Fibroblast of lung (primary cell): ENCODE data around the gene COQ3. TPM values are rescaled to one million over a fixed set of nuclear protein-coding genes. Genes with fewer than 3 reads are reported as not detected.
A peak's percentile ranks its signal among the peaks of the same experiment; 100 is the strongest.

Experiments
- DNase-seq, 2 donors: peaks; one replicate each; pipeline versions ENCODE4 v3.0.0 to v3.0.0-alpha.2; 2010; ENCODE audit warnings: low read depth in 2 of 2
- H2AFZ ChIP-seq: 2 replicates; pipeline ENCODE4 v1.5.1; 2012; ENCODE audit warnings: low read length, control low read depth, inconsistent platforms
- H3K27ac ChIP-seq: 2 replicates; pipeline ENCODE4 v1.5.1; 2011; ENCODE audit warnings: low read length, control low read depth; ENCODE audit not compliant: insufficient read depth
- H3K27me3 ChIP-seq: 2 replicates; pipeline ENCODE4 v1.5.1; 2011; ENCODE audit warnings: mild to moderate bottlenecking, low read length; ENCODE audit not compliant: control insufficient read depth, insufficient read depth
- H3K36me3 ChIP-seq: 2 replicates; pipeline ENCODE4 v1.5.1; 2011; ENCODE audit warnings: low read length; ENCODE audit not compliant: control insufficient read depth, insufficient read depth
- H3K4me1 ChIP-seq: 2 replicates; pipeline ENCODE4 v1.5.1; 2011; ENCODE audit warnings: low read length; ENCODE audit not compliant: control insufficient read depth, insufficient read depth; ENCODE audit errors: extremely low read depth
- H3K4me2 ChIP-seq: 2 replicates; pipeline ENCODE4 v1.5.1; 2011; ENCODE audit warnings: low read length, control low read depth; ENCODE audit not compliant: insufficient read depth; ENCODE audit errors: extremely low read depth
- H3K4me3 ChIP-seq, 4 experiments: fragments of 200-600 bp in 1 of 4; sonication (generic) in 1 of 4; replicated peaks in 1 of 4; 2 replicates each; pipeline ENCODE4 v1.5.1; 2011 to 2016; ENCODE audit warnings: low read length in 4 of 4, low read depth in 3 of 4, mild to moderate bottlenecking in 3 of 4, control low read depth in 2 of 4, inconsistent platforms in 1 of 4, mixed read lengths in 1 of 4; ENCODE audit not compliant: insufficient read depth in 1 of 4; ENCODE audit errors: control extremely low read depth in 1 of 4
- H3K79me2 ChIP-seq: 2 replicates; pipeline ENCODE4 v1.5.1; 2012; ENCODE audit warnings: mild to moderate bottlenecking, low read length, inconsistent platforms; ENCODE audit not compliant: control insufficient read depth, insufficient read depth
- H3K9ac ChIP-seq: 2 replicates; pipeline ENCODE4 v1.5.1; 2011; ENCODE audit warnings: mild to moderate bottlenecking, low read length, control low read depth; ENCODE audit not compliant: insufficient read depth
- H3K9me3 ChIP-seq: 2 replicates; pipeline ENCODE4 v1.5.1; 2012; ENCODE audit warnings: low read depth, low read length; ENCODE audit not compliant: control insufficient read depth, insufficient read depth
- H4K20me1 ChIP-seq: 2 replicates; pipeline ENCODE4 v1.5.1; 2011; ENCODE audit warnings: low read length; ENCODE audit not compliant: control insufficient read depth, insufficient read depth; ENCODE audit errors: extremely low read depth
- EZH2 ChIP-seq: IDR thresholded peaks from 2 replicates; pipeline ENCODE4 v1.5.1; 2012; ENCODE audit warnings: low read length, control low read depth, mild to moderate bottlenecking; ENCODE audit errors: missing control alignments
- polyA plus RNA-seq, 2 donors: library from polyadenylated mRNA; depleted of rRNA in 1 of 2; stranded (reverse) in 1 of 2; unstranded in 1 of 2; fragments of >200 nt; gene quantifications; 2 replicates each; pipeline ENCODE4 v1.2.1, GENCODE V29; 2011 to 2012; ENCODE audit warnings: missing spikeins in 1 of 2
- total RNA-seq: library from RNA; depleted of rRNA; stranded (reverse); fragments of >200 nt; gene quantifications from 2 replicates; pipeline ENCODE4 v1.2.1, GENCODE V29; 2014
- TF ChIP-seq, protein P1 (sequence below), 2 donors: IDR thresholded peaks in 1 of 2; conservative IDR thresholded peaks in 1 of 2; 1 replicate in 1 of 2; 2 replicates in 1 of 2; pipeline ENCODE4 v1.5.1; 2011 to 2012; ENCODE audit warnings: low read length in 2 of 2, control low read depth in 1 of 2, inconsistent platforms in 1 of 2, low read depth in 1 of 2, mild to moderate bottlenecking in 1 of 2

Gene COQ3
- total and polyA plus RNA-seq, 2 donors (not counting 1 experiment from before 2014, with no cell fraction given), result 5.3 to 13.3 TPM

DNA sequence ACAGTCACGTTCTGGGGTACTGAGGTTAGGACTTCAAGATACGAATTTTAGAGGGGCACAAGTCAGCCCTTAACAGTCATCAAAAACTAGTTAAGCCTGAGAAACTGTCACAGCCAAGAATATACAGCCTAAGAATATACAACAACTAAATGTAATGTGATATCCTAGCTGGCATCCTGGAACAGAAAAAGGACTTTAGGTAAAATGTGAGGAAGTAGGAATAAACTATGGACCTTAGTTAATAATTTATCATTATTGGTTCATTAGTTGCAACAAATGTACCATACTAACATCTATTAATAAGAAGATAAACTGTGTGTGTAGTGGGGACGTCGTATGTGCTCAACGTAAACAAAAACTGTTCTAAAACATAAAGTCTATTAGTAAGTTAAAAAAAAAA lies 30.0 kb upstream of the COQ3 start:
- peak overlapping the region; percentile 100 for H3K27ac ChIP-seq
- H3K4me2 ChIP-seq, result peak overlapping the region; percentile 87
- DNase-seq, result no peak
- no peaks in the 10 kb centered on the region for H4K20me1 ChIP-seq
- H3K27me3 ChIP-seq, result no peaks in the 10 kb centered on the region
- H3K79me2 ChIP-seq, result peaks cover 68% of the 10 kb centered on the region
- TF ChIP-seq, protein P1, sequence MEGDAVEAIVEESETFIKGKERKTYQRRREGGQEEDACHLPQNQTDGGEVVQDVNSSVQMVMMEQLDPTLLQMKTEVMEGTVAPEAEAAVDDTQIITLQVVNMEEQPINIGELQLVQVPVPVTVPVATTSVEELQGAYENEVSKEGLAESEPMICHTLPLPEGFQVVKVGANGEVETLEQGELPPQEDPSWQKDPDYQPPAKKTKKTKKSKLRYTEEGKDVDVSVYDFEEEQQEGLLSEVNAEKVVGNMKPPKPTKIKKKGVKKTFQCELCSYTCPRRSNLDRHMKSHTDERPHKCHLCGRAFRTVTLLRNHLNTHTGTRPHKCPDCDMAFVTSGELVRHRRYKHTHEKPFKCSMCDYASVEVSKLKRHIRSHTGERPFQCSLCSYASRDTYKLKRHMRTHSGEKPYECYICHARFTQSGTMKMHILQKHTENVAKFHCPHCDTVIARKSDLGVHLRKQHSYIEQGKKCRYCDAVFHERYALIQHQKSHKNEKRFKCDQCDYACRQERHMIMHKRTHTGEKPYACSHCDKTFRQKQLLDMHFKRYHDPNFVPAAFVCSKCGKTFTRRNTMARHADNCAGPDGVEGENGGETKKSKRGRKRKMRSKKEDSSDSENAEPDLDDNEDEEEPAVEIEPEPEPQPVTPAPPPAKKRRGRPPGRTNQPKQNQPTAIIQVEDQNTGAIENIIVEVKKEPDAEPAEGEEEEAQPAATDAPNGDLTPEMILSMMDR (conservative IDR thresholded peaks at IDR 0.05 in 1 of 2, IDR thresholded peaks at IDR 0.05 in 1 of 2; ENCODE audit: low read depth in 1 of 2, low read length in 2 of 2), result no peak
- no peak for TF ChIP-seq EZH2
- peaks cover 6% of the 10 kb centered on the region for H3K4me1 ChIP-seq
- H3K9me3 ChIP-seq, result no peaks in the 10 kb centered on the region
- no peak overlapping the region for H3K9ac ChIP-seq
- no peaks in the 10 kb centered on the region for H3K36me3 ChIP-seq
- H3K4me3 ChIP-seq, result peak overlapping the region; percentile 68 to 99 (median 83)
- H2AFZ ChIP-seq, result no peak overlapping the region

DNA sequence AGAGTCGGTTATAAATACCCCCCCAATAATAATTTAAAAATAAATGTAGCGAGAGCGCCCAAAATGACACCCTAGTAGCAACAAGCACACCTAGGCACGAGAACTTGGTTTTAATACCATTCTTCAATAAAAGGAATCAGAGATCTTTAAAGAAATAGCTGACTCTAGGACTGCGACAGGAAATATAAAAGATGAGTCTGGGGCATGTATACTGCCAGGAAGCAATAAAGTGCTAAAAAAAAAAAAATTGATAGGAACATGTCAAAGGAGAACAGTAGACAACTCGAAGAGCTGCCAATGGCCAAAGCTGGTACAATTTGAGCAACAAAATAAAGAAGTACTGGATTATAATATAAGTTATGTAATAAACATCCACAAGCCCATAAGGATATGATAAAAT lies 28.9 kb upstream of the COQ3 start:
- Histone ChIP-seq H3K36me3 (no peaks in the 10 kb centered on the region), H3K27ac (no peak overlapping the region), H3K27me3 (no peaks in the 10 kb centered on the region), H3K4me3 (peak overlapping the region in 1 of 4 experiments; percentile 68), H3K4me2 (no peak overlapping the region), H3K4me1 (peaks cover 6% of the 10 kb centered on the region), H3K79me2 (peaks cover 76% of the 10 kb centered on the region), H2AFZ (no peak overlapping the region), H3K9me3 (no peaks in the 10 kb centered on the region), H3K9ac (no peak overlapping the region), H4K20me1 (no peaks in the 10 kb centered on the region)
- DNase-seq, result no peak
- TF ChIP-seq EZH2, result no peak
- TF ChIP-seq, protein P1 (conservative IDR thresholded peaks at IDR 0.05 in 1 of 2, IDR thresholded peaks at IDR 0.05 in 1 of 2; ENCODE audit: low read depth in 1 of 2, low read length in 2 of 2), result no peak

GRCh38 chr6:99416892-99417767 lies 23.1 kb upstream of the COQ3 start:
- Histone ChIP-seq H3K4me3 (no peak overlapping the region), H3K9ac (no peak overlapping the region), H3K27me3 (no peaks in the 10 kb centered on the region), H3K36me3 (peaks cover under 1% of the 10 kb centered on the region), H3K4me1 (no peaks in the 10 kb centered on the region), H3K4me2 (no peak overlapping the region), H4K20me1 (peaks cover 3% of the 10 kb centered on the region), H3K27ac (no peak overlapping the region), H3K79me2 (peaks cover 86% of the 10 kb centered on the region), H2AFZ (no peak overlapping the region), H3K9me3 (no peaks in the 10 kb centered on the region)
- TF ChIP-seq, protein P1 (conservative IDR thresholded peaks at IDR 0.05 in 1 of 2, IDR thresholded peaks at IDR 0.05 in 1 of 2; ENCODE audit: low read depth in 1 of 2, low read length in 2 of 2), result no peak
- no peak for TF ChIP-seq EZH2
- DNase-seq, result no peak
